GM23338 (cell line): Measurements from ENCODE around the gene MYO5B.

Experiments
- CTCF ChIP-seq, 2 experiments: fragments of 200-600 bp in 1 of 2; sonication (generic) in 1 of 2; conservative IDR thresholded peaks; 2 replicates each; pipeline versions ENCODE4 v1.5.1 to v1.6.1; 2016 to 2017; ENCODE audit warnings: antibody characterized with exemption in 2 of 2, low read depth in 2 of 2, mild to moderate bottlenecking in 2 of 2, moderate library complexity in 1 of 2
- EZH2 ChIP-seq: fragments of 200-600 bp; sonication (generic); IDR thresholded peaks from one replicate; pipeline ENCODE4 v1.8.0; 2017; ENCODE audit warnings: antibody characterized with exemption, mild to moderate bottlenecking, low read depth; ENCODE audit not compliant: unreplicated experiment
- EZH2phosphoT487 ChIP-seq: fragments of 200-600 bp; sonication (generic); IDR thresholded peaks from one replicate; pipeline ENCODE4 v1.8.1; 2018; ENCODE audit warnings: antibody characterized with exemption; ENCODE audit not compliant: unreplicated experiment
- POLR2AphosphoS5 ChIP-seq: IDR thresholded peaks from 2 replicates; pipeline ENCODE4 v1.6.1; 2016; ENCODE audit warnings: antibody characterized with exemption, low read depth
- REST ChIP-seq: IDR thresholded peaks from one replicate; pipeline ENCODE4 v1.6.1; 2018; ENCODE audit warnings: antibody characterized with exemption; ENCODE audit not compliant: unreplicated experiment
- STAT1 ChIP-seq: IDR thresholded peaks from one replicate; pipeline ENCODE4 v1.6.1; 2016; ENCODE audit warnings: antibody characterized with exemption; ENCODE audit not compliant: unreplicated experiment

DNA sequence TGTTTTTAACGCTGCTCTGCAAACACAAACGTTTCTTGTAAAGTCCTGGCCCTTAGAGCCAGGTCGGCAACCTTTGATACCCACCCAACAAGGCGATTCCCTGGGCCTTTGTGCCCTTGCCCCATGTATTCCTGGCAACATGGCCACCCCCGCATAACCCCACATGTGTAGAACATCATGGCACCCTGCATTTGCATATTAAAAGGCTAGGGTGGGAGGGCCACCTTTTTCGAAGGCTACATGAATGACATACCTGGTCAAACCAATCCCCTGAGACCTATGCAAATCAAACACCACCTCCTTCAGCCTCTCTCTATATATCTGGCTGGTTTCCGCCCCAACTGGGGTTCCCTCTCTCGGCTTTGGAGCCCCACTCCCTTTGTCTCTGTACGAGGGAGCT is 105.2 kb downstream of the MYO5B start:
- TF ChIP-seq CTCF (conservative IDR thresholded peaks at IDR 0.05; ENCODE audit: low read depth in 2 of 2) = no peak
- no peak for TF ChIP-seq EZH2
- TF ChIP-seq REST = no peak
- TF ChIP-seq POLR2AphosphoS5 = no peak
- no peak for TF ChIP-seq EZH2phosphoT487
- TF ChIP-seq STAT1 = no peak
